ENCODE results near the gene LRRC59.

The LRRC59 gene

GRCh38 chr17:50364061-50364458, 33.3 kb downstream of the LRRC59 start:
- Histone ChIP-seq H3K4me1 (ENCODE audit: control insufficient read depth in 2 of 2, insufficient read depth in 2 of 2, low read length in 2 of 2) (peaks cover 0 to 6% of the 10 kb centered on the region in 2 donors), H3K27ac (ENCODE audit: low read depth in 2 of 2, low read length in 2 of 2) (no peak overlapping the region), H3K9ac (ENCODE audit: low read depth in 1 of 2, low read length in 2 of 2) (no peak overlapping the region), H3K27me3 (ENCODE audit: control insufficient read depth in 2 of 2, insufficient read depth in 2 of 2, low read length in 2 of 2) (no peaks in the 10 kb centered on the region), H3K9me3 (ENCODE audit: control insufficient read depth in 2 of 2, low read length in 2 of 2) (no peaks in the 10 kb centered on the region), H3K4me3 (ENCODE audit: low read length in 2 of 2) (no peak overlapping the region), H3K36me3 (ENCODE audit: control insufficient read depth in 2 of 2, insufficient read depth in 2 of 2, low read length in 2 of 2) (peaks cover 39 to 47% of the 10 kb centered on the region in 2 donors)

DNA sequence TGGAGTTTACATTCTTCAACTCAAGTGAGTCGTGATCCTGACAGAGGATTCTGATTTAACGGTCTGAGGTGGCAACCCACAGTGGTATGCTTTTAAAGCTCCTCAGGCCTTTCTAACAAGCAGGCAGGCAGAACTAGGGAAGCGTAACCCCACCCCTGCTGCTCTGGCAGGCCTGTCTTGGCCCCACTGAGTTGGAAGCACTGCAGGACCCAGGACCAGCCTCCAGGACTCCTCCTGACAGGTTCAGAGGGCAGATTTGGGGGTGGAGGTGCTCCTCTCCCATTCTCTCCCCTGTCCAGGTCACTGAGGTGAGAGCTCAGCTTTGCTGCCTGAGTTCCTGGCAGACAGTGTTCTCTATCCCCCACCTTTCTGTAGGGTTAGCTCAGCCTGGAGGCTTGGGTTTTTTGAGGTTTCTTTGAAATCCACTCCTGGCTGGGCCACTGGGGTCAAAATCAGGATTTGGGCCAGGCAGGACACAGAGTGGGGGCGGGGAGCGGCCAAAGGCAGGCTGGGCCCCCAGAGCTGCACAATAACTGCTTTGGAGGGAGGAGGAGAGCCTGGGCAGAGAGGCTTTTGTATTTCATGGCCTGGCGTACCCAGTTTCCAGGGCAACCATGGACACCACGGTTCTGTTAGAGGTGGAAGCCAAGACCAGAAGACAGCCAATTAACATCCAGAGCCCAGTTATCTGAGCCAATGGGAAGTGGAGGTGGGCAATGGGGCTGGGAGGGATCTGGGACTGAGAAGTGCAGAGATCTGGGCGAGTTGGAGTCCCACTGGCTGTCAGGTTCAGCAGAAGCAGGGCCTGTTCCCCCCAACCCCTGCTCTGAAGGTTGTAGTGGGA, 33.9 kb downstream of the LRRC59 start:
- no peak overlapping the region for H3K27ac ChIP-seq (ENCODE audit: low read depth in 2 of 2, low read length in 2 of 2)
- no peak overlapping the region for H3K9ac ChIP-seq (ENCODE audit: low read depth in 1 of 2, low read length in 2 of 2)
- H3K4me3 ChIP-seq (ENCODE audit: low read length in 2 of 2): no peak overlapping the region
- H3K36me3 ChIP-seq (ENCODE audit: control insufficient read depth in 2 of 2, insufficient read depth in 2 of 2, low read length in 2 of 2): peaks cover 40 to 47% of the 10 kb centered on the region in 2 donors
- peaks cover 0 to 6% of the 10 kb centered on the region in 2 donors for H3K4me1 ChIP-seq (ENCODE audit: control insufficient read depth in 2 of 2, insufficient read depth in 2 of 2, low read length in 2 of 2)
- no peaks in the 10 kb centered on the region for H3K27me3 ChIP-seq (ENCODE audit: control insufficient read depth in 2 of 2, insufficient read depth in 2 of 2, low read length in 2 of 2)
- H3K9me3 ChIP-seq (ENCODE audit: control insufficient read depth in 2 of 2, low read length in 2 of 2): no peaks in the 10 kb centered on the region

GRCh38 chr17:50362661-50363060, 34.7 kb downstream of the LRRC59 start:
- Histone ChIP-seq H3K27me3 (ENCODE audit: control insufficient read depth in 2 of 2, insufficient read depth in 2 of 2, low read length in 2 of 2) (no peaks in the 10 kb centered on the region), H3K9ac (ENCODE audit: low read depth in 1 of 2, low read length in 2 of 2) (no peak overlapping the region), H3K4me3 (ENCODE audit: low read length in 2 of 2) (no peak overlapping the region), H3K27ac (ENCODE audit: low read depth in 2 of 2, low read length in 2 of 2) (no peak overlapping the region), H3K4me1 (ENCODE audit: control insufficient read depth in 2 of 2, insufficient read depth in 2 of 2, low read length in 2 of 2) (peaks cover 0 to 4% of the 10 kb centered on the region in 2 donors), H3K9me3 (ENCODE audit: control insufficient read depth in 2 of 2, low read length in 2 of 2) (no peaks in the 10 kb centered on the region), H3K36me3 (ENCODE audit: control insufficient read depth in 2 of 2, insufficient read depth in 2 of 2, low read length in 2 of 2) (peaks cover 38 to 47% of the 10 kb centered on the region in 2 donors)

DNA sequence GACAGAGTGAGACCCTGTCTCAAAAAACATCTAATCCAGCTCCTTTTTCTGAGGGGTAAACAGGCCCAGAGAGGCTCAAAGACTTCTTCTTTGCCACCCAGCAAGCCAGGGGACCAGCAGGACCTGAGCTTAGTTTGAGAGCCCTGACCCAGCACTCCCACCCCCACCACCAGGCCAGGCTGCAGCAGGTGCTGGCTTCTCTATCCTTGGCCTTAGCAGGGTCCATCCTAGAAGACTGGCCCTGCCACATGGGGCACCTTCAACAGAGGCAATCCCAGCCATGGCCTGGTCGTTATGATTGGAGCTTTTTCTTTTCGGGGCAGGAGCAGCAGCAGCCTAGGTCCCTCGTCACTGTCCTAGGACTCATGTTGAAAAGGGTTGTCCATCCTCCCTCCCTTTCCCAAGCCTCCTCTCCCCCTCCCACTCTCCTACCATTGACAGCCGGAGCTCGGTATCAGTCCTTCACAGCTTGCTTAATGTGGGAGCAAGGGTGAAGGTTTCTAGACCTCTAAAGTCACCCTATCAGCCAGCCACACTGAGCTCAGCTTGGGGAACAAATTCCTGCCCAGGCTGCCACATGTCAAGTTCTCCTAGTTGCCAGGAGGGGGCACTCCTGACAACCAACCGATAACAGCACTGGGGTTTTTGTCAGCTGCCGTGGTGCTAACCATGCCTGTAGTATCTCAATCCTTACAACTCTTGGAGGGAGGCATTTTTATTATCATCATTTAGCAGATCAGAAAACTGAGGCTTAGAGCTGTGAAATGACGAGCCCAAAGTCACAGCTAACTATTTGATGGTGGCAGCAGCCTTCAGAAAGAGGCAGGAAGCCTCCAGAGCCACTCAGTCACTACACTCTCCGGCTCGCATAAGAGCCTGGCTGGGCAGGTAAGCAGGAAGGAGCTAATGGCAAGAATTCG, 35.5 kb downstream of the LRRC59 start:
- Histone ChIP-seq H3K4me1 (ENCODE audit: control insufficient read depth in 2 of 2, insufficient read depth in 2 of 2, low read length in 2 of 2) (peaks cover 0 to 4% of the 10 kb centered on the region in 2 donors), H3K27ac (ENCODE audit: low read depth in 2 of 2, low read length in 2 of 2) (no peak overlapping the region), H3K36me3 (ENCODE audit: control insufficient read depth in 2 of 2, insufficient read depth in 2 of 2, low read length in 2 of 2) (peaks cover 30 to 44% of the 10 kb centered on the region in 2 donors), H3K9ac (ENCODE audit: low read depth in 1 of 2, low read length in 2 of 2) (no peak overlapping the region), H3K9me3 (ENCODE audit: control insufficient read depth in 2 of 2, low read length in 2 of 2) (no peaks in the 10 kb centered on the region), H3K27me3 (ENCODE audit: control insufficient read depth in 2 of 2, insufficient read depth in 2 of 2, low read length in 2 of 2) (no peaks in the 10 kb centered on the region), H3K4me3 (ENCODE audit: low read length in 2 of 2) (no peak overlapping the region)

DNA sequence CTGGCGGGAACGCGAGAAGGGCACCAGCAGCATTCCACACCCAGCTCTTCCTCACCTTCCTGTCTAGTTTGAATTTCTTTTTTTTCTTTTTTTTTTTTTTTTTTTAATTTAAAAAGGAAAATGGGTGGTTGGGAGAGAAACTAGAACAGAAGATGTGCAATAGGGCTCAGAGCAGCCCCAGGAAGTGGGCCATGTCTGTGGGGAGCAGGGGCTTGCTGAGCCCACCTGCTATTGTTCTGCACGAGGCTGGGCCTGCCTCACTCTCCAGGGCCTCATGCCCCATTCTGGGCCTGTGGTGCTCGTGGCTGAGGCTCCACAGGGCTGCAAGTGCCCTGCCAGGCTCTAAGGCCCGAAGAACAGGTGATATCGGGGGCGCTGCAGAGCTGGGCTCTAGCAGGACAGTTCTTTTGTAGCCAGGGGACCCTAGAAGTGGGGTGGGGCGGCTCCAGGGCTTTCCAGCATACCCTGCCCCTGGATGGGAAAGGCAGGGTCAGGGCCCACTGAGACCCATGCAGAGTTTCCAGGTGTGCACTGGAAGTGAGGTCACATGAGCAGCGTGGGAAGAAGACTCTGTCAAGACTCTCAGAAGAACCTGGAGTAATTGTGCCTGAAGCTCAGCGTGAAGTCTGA, 36.7 kb downstream of the LRRC59 start:
- Histone ChIP-seq H3K9me3 (ENCODE audit: control insufficient read depth in 2 of 2, low read length in 2 of 2) (no peaks in the 10 kb centered on the region), H3K27me3 (ENCODE audit: control insufficient read depth in 2 of 2, insufficient read depth in 2 of 2, low read length in 2 of 2) (no peaks in the 10 kb centered on the region), H3K27ac (ENCODE audit: low read depth in 2 of 2, low read length in 2 of 2) (no peak overlapping the region), H3K9ac (ENCODE audit: low read depth in 1 of 2, low read length in 2 of 2) (no peak overlapping the region), H3K4me3 (ENCODE audit: low read length in 2 of 2) (no peak overlapping the region), H3K36me3 (ENCODE audit: control insufficient read depth in 2 of 2, insufficient read depth in 2 of 2, low read length in 2 of 2) (peaks cover 31 to 45% of the 10 kb centered on the region in 2 donors), H3K4me1 (ENCODE audit: control insufficient read depth in 2 of 2, insufficient read depth in 2 of 2, low read length in 2 of 2) (peaks cover 0 to 4% of the 10 kb centered on the region in 2 donors)

GRCh38 chr17:50359998-50360461, 37.3 kb downstream of the LRRC59 start:
- no peaks in the 10 kb centered on the region for H3K9me3 ChIP-seq (ENCODE audit: control insufficient read depth in 2 of 2, low read length in 2 of 2)
- H3K4me1 ChIP-seq (ENCODE audit: control insufficient read depth in 2 of 2, insufficient read depth in 2 of 2, low read length in 2 of 2): peaks cover 0 to 4% of the 10 kb centered on the region in 2 donors
- no peak overlapping the region for H3K9ac ChIP-seq (ENCODE audit: low read depth in 1 of 2, low read length in 2 of 2)
- peaks cover 32 to 43% of the 10 kb centered on the region in 2 donors for H3K36me3 ChIP-seq (ENCODE audit: control insufficient read depth in 2 of 2, insufficient read depth in 2 of 2, low read length in 2 of 2)
- H3K4me3 ChIP-seq (ENCODE audit: low read length in 2 of 2): no peak overlapping the region
- no peaks in the 10 kb centered on the region for H3K27me3 ChIP-seq (ENCODE audit: control insufficient read depth in 2 of 2, insufficient read depth in 2 of 2, low read length in 2 of 2)
- H3K27ac ChIP-seq (ENCODE audit: low read depth in 2 of 2, low read length in 2 of 2): no peak overlapping the region

GRCh38 chr17:50359005-50359699, 38.2 kb downstream of the LRRC59 start:
- no peaks in the 10 kb centered on the region for H3K9me3 ChIP-seq (ENCODE audit: control insufficient read depth in 2 of 2, low read length in 2 of 2)
- H3K9ac ChIP-seq (ENCODE audit: low read depth in 1 of 2, low read length in 2 of 2): no peak overlapping the region
- H3K27ac ChIP-seq (ENCODE audit: low read depth in 2 of 2, low read length in 2 of 2): no peak overlapping the region
- H3K4me3 ChIP-seq (ENCODE audit: low read length in 2 of 2): no peak overlapping the region
- peaks cover 0 to 4% of the 10 kb centered on the region in 2 donors for H3K4me1 ChIP-seq (ENCODE audit: control insufficient read depth in 2 of 2, insufficient read depth in 2 of 2, low read length in 2 of 2)
- peaks cover 40 to 46% of the 10 kb centered on the region in 2 donors for H3K36me3 ChIP-seq (ENCODE audit: control insufficient read depth in 2 of 2, insufficient read depth in 2 of 2, low read length in 2 of 2)
- H3K27me3 ChIP-seq (ENCODE audit: control insufficient read depth in 2 of 2, insufficient read depth in 2 of 2, low read length in 2 of 2): no peaks in the 10 kb centered on the region

DNA sequence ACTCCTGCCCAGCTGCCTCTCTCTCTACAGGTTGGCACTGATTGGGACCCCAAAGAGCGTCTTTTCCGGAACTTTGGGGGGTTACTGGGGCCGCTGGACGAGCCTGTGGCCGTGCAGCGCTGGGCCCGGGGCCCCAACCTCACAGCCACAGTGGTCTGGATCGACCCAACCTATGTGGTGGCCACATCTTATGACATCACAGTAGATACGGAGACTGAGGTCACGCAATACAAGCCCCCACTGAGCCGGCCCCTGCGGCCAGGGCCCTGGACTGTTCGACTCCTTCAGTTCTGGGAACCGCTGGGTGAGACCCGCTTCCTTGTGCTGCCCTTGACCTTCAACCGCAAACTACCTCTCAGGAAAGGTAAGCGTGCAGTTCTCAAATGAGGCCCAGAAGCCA, 39.1 kb downstream of the LRRC59 start:
- no peak overlapping the region for H3K27ac ChIP-seq (ENCODE audit: low read depth in 2 of 2, low read length in 2 of 2)
- H3K4me3 ChIP-seq (ENCODE audit: low read length in 2 of 2): no peak overlapping the region
- no peaks in the 10 kb centered on the region for H3K27me3 ChIP-seq (ENCODE audit: control insufficient read depth in 2 of 2, insufficient read depth in 2 of 2, low read length in 2 of 2)
- H3K36me3 ChIP-seq (ENCODE audit: control insufficient read depth in 2 of 2, insufficient read depth in 2 of 2, low read length in 2 of 2): peaks cover 45 to 47% of the 10 kb centered on the region in 2 donors
- no peak overlapping the region for H3K9ac ChIP-seq (ENCODE audit: low read depth in 1 of 2, low read length in 2 of 2)
- H3K9me3 ChIP-seq (ENCODE audit: control insufficient read depth in 2 of 2, low read length in 2 of 2): no peaks in the 10 kb centered on the region
- peaks cover 0 to 4% of the 10 kb centered on the region in 2 donors for H3K4me1 ChIP-seq (ENCODE audit: control insufficient read depth in 2 of 2, insufficient read depth in 2 of 2, low read length in 2 of 2)

GRCh38 chr17:50356892-50357510, 40.3 kb downstream of the LRRC59 start:
- Histone ChIP-seq H3K9ac (ENCODE audit: low read depth in 1 of 2, low read length in 2 of 2) (no peak overlapping the region), H3K9me3 (ENCODE audit: control insufficient read depth in 2 of 2, low read length in 2 of 2) (no peaks in the 10 kb centered on the region), H3K27ac (ENCODE audit: low read depth in 2 of 2, low read length in 2 of 2) (no peak overlapping the region), H3K27me3 (ENCODE audit: control insufficient read depth in 2 of 2, insufficient read depth in 2 of 2, low read length in 2 of 2) (no peaks in the 10 kb centered on the region), H3K4me1 (ENCODE audit: control insufficient read depth in 2 of 2, insufficient read depth in 2 of 2, low read length in 2 of 2) (no peaks in the 10 kb centered on the region), H3K36me3 (ENCODE audit: control insufficient read depth in 2 of 2, insufficient read depth in 2 of 2, low read length in 2 of 2) (peaks cover 45 to 47% of the 10 kb centered on the region in 2 donors), H3K4me3 (ENCODE audit: low read length in 2 of 2) (no peak overlapping the region)

All from mucosa of rectum (tissue), 2 donors.